Measurements from ENCODE around the gene LUC7L3.

DNA sequence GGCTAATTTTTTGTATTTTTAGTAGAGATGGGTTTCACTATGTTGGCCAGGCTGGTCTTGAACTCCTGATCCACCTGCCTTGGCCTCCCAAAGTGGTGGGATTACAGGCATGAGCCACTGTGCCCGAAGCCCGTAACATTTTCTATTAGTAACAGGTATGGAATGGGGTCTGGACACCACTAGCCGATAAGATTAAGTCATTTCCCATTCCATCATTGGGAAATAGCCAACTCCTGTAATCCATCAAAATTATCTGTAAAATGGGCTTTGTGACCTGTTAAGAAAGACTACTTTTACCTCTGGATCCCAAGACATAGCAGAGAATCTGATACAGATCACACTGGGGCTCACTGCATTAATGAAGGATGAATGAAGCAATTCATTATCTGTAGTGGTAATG lies 3.9 kb upstream of the LUC7L3 start:
- TF ChIP-seq, protein P1, sequence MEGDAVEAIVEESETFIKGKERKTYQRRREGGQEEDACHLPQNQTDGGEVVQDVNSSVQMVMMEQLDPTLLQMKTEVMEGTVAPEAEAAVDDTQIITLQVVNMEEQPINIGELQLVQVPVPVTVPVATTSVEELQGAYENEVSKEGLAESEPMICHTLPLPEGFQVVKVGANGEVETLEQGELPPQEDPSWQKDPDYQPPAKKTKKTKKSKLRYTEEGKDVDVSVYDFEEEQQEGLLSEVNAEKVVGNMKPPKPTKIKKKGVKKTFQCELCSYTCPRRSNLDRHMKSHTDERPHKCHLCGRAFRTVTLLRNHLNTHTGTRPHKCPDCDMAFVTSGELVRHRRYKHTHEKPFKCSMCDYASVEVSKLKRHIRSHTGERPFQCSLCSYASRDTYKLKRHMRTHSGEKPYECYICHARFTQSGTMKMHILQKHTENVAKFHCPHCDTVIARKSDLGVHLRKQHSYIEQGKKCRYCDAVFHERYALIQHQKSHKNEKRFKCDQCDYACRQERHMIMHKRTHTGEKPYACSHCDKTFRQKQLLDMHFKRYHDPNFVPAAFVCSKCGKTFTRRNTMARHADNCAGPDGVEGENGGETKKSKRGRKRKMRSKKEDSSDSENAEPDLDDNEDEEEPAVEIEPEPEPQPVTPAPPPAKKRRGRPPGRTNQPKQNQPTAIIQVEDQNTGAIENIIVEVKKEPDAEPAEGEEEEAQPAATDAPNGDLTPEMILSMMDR (IDR thresholded peaks at IDR 0.05; ENCODE audit: low read length) = no peak
- TF ChIP-seq EZH2 (optimal IDR thresholded peaks at IDR 0.05; ENCODE audit: low read depth, low read length) (no peak), EZH2phosphoT487 (IDR thresholded peaks at IDR 0.05; ENCODE audit: low read length) (no peak)

Measured in MM.1S (cell line).